Measurements from ENCODE around the gene PCDHB13.
"Not testable (repeated sequence)": the region's sequence is repeated elsewhere in the genome, so short reads cannot be mapped to it uniquely, and the experiment has no call there.

PCDHB13 gene

GRCh38 chr5:141208478-141208877 is 5.2 kb upstream of the PCDHB13 start, which contains the start of gene PCDHB12:
Gene PCDHB12, plus strand, starts transcription at chr5:141208719. Its CDS starts 189 bp downstream, at chr5:141208908.
- no peak for DNase-seq

- not testable (repeated sequence) for DNase-seq
Observed at GRCh38 chr5:141210281-141210680, 3.4 kb upstream of the PCDHB13 start.

- DNase-seq = not testable (repeated sequence)
Observed at GRCh38 chr5:141210849-141211248, 2.9 kb upstream of the PCDHB13 start.

DNA sequence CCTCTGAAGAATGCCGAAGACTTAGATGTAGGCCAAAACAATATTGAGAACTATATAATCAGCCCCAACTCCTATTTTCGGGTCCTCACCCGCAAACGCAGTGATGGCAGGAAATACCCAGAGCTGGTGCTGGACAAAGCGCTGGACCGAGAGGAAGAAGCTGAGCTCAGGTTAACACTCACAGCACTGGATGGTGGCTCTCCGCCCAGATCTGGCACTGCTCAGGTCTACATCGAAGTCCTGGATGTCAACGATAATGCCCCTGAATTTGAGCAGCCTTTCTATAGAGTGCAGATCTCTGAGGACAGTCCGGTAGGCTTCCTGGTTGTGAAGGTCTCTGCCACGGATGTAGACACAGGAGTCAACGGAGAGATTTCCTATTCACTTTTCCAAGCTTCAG is 864 bp downstream of the PCDHB13 start:
- DNase-seq = not testable (repeated sequence)

- DNase-seq = not testable (repeated sequence)
Observed at GRCh38 chr5:141215504-141215903, 1.8 kb downstream of the PCDHB13 start.

DNA sequence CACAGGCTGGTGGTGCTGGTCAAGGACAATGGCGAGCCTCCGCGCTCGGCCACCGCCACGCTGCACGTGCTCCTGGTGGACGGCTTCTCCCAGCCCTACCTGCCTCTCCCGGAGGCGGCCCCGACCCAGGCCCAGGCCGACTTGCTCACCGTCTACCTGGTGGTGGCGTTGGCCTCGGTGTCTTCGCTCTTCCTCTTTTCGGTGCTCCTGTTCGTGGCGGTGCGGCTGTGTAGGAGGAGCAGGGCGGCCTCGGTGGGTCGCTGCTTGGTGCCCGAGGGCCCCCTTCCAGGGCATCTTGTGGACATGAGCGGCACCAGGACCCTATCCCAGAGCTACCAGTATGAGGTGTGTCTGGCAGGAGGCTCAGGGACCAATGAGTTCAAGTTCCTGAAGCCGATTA is 2.3 kb downstream of the PCDHB13 start:
- not testable (repeated sequence) for DNase-seq

- no peak for DNase-seq
Observed at GRCh38 chr5:141223112-141223783, 9.5 kb downstream of the PCDHB13 start, which contains the start of gene PCDHB14. Gene PCDHB14, plus strand, starts transcription at chr5:141223343. Its CDS starts 163 bp downstream, at chr5:141223506.

- not testable (repeated sequence) for DNase-seq
Observed at GRCh38 chr5:141224844-141225243, 11.1 kb downstream of the PCDHB13 start.

DNA sequence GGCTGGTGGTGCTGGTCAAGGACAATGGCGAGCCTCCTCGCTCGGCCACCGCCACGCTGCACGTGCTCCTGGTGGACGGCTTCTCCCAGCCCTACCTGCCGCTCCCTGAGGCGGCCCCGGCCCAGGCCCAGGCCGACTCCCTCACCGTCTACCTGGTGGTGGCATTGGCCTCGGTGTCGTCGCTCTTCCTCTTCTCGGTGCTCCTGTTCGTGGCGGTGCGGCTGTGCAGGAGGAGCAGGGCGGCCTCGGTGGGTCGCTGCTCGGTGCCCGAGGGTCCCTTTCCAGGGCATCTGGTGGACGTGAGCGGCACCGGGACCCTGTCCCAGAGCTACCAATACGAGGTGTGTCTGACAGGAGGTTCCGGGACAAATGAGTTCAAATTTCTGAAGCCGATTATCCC is 11.7 kb downstream of the PCDHB13 start:
- DNase-seq = not testable (repeated sequence)

DNA sequence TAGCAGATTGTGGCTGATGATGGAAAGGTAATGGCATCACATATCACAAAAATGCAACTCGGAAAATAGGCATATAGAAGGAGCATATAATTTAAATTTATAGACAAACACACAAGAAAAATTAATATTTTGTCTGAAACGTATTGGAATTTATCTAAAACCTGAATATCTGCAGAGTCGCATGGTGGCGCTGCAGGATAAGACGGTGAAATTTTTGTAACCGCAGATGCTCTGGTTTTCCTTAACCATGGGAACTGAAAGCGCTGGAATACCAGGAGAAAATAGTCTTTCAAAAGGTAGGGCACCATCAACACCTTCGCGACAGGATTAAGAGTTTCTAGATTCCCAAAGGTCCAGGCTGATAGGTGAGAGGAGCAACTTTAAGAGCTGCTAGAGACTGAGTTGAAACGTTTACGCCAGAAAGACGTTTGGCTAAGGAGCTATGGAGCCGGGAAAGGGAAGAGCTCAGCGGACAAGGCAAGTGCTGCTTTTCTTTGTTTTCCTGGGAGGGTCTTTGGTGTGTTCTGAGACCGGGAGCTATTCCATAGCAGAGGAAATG is 20.5 kb downstream of the PCDHB13 start:
- DNase-seq = no peak

- not testable (repeated sequence) for DNase-seq
Observed at GRCh38 chr5:141235922-141236321, 22.2 kb downstream of the PCDHB13 start.

DNA sequence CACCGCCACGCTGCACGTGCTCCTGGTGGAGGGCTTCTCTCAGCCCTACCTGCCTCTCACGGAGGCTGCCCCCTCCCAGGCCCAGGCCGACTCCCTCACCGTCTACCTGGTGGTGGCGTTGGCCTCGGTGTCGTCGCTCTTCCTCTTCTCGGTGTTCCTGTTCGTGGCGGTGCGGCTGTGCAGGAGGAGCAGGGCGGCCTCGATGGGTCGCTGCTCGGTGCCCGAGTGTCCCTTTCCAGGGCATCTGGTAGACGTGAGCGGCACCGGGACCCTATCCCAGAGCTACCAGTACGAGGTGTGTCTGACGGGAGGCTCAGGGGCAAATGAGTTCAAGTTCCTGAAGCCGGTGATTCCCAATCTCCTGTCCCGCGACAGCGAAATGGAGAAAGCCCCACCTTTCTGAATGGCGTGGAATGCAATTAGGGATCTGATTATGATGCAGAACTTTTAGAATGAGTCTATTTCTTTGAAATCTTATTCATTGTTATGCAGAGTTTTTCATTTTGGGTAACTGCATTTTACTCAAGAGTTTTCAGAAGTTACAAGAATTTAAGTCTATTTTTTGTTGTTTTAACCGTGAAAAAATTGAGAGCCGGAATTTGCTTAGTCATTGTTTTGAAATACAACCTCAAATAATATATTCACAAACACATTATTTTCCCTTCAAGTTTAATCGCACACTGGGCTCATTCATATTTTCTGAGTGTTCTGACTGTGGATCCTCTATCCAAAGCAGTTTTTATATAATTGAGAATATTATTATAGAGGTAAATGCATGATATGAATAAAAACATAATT is 23.0 kb downstream of the PCDHB13 start:
- DNase-seq = no peak

DNA sequence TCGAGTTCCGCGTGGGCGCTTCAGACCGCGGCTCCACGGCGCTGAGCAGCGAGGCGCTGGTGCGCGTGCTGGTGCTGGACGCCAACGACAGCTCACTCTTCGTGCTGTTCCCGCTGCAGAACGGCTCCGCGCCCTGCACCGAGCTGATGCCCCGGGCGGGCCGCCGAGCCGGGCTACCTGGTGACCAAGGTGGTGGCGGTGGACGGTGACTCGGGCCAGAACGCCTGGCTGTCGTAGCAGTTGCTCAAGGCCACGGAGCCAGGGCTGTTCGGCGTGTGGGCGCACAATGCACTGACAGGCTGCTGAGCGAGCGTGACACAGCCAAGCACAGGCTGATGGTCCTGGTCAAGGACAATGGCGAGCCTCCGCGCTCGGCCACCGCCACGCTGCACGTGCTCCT is 27.8 kb downstream of the PCDHB13 start:
- no peak for DNase-seq

DNA sequence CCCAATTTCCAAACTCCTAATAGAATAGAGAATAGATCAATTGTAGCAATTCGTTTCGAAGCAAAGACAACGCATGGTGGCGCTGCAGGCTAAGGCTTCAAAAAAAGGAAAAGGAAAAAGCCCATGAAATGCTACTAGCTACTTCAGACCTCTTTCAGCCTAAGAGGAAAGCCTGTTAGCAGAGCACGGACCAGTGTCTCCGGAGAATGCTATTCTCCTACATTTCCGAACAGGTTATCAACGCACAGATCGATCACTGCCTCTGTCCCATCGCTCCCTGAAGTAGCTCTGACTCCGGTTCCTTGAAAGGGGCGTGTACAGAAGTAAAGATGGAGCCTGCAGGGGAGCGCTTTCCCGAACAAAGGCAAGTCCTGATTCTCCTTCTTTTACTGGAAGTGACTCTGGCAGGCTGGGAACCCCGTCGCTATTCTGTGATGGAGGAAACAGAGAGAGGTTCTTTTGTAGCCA is 31.6 kb downstream of the PCDHB13 start, which contains the start of gene PCDHB15:
PCDHB15 (plus strand) TSS at position 146 of the 468 bp plus-strand sequence; CDS start at position 330, 184 bp downstream.
- no peak for DNase-seq

- DNase-seq = not testable (repeated sequence)
Observed at GRCh38 chr5:141246971-141247370, 33.3 kb downstream of the PCDHB13 start.

GRCh38 chr5:141247434-141247833 is 33.7 kb downstream of the PCDHB13 start:
- not testable (repeated sequence) for DNase-seq

DNA sequence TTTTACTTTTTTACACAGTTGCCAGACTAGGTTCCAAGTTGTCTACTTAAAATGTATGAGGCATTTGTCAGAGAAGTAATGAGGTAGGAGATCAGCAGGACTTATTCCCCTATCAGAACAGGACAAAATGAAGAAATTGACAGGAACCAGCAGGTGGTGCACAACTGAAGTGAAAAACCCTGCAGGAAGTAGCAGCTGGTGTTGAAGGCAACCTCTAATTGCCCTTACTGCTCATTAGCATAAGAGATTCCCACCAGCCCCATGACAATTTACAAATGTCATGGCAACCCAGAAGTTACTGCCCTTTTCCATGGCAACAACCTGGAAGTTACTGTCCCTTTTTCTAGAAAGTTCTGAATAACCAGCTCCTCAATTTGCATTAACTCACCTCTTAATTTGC is 36.9 kb downstream of the PCDHB13 start:
- no peak for DNase-seq

GRCh38 chr5:141258464-141258863 is 44.7 kb downstream of the PCDHB13 start:
- DNase-seq = no peak

- no peak for DNase-seq
Observed at GRCh38 chr5:141258948-141259347, 45.2 kb downstream of the PCDHB13 start.

DNA sequence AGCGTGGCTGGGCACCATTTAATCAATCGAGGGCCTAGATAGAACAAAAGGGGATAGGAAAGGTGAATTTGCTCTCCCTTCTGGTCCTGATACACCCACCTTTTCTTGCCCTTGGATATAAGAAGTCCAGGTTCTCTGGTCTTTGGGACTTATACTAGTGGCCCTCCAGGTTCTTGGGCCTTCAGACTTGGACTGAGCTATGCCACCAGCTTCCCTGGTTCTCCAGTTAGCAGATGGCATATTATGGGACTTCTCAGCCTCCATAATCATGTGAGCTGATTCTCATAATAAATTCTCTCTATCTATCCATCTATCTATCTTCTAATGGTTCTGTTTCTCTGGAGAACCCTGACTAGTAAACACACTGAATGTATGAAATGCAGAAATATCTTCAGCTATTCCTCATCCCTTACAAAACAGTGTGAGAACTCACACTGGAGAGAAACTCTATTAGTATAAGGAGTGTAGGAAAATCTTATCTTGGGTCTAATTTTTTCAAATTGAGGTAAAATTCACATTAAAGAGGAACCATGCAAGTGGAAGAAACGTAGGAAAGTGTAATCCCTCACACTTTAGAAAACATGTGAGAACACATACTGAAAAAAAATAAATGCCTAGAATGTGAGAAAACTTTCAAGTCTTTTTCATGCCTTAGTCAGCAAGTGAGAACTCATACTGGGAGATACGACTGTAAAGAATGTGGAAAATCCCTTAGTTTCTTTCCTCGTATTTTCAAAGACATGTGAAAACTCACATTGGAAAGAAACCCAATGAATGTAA is 46.9 kb downstream of the PCDHB13 start:
- DNase-seq = no peak

GRCh38 chr5:141261238-141261546 is 47.5 kb downstream of the PCDHB13 start:
- DNase-seq = no peak
